Endothelial cell of umbilical vein (primary cell): ENCODE data around the gene P2RY6. TPM values are rescaled to one million over a fixed set of nuclear protein-coding genes. Genes with fewer than 3 reads are reported as not detected.

Source experiments
- BruUV-seq: library from RNA; stranded (reverse); fragments of 400-500 nt; replicated peaks from 2 replicates; lab custom pipeline; 2021; lab: Mats Ljungman, UMichigan
- CTCF ChIA-PET: fragments of 300-600, 350-600 bp; sonication (Branson Sonifier 250); formaldehyde crosslinking; loops from one replicate; lab custom pipeline; 2021; ENCODE audit warnings: antibody characterized with exemption, inconsistent platforms; lab: Charles Lee
- POLR2A ChIA-PET: fragments of 300-600, 350-600 bp; sonication (Branson Sonifier 250); formaldehyde crosslinking; loops from one replicate; lab custom pipeline; 2021; ENCODE audit warnings: antibody characterized with exemption, inconsistent platforms; lab: Charles Lee
- DNase-seq: peaks from one replicate; pipeline ENCODE4 v3.0.0-alpha.2; 2011; ENCODE audit warnings: low read depth, low spot score
- FAIRE-seq: peaks from 2 replicates; lab custom pipeline; 2011; peaks lifted over from hg19 to GRCh38; lab: Jason Lieb, UNC
- H2AFZ ChIP-seq: 2 replicates; pipeline ENCODE4 v1.6.0; 2012; ENCODE audit warnings: low read depth, low read length, control low read depth, inconsistent platforms
- H3K27ac ChIP-seq: 2 replicates; pipeline ENCODE4 v1.5.1; 2011; ENCODE audit warnings: low read depth, mild to moderate bottlenecking, control low read depth, low read length, moderate library complexity; ENCODE audit not compliant: insufficient read depth
- H3K27me3 ChIP-seq, 2 experiments: 2 replicates each; pipeline versions ENCODE4 v1.6.0 to v1.6.1; 2011; ENCODE audit warnings: low read length in 2 of 2, mixed read lengths in 1 of 2; ENCODE audit not compliant: control insufficient read depth in 2 of 2, insufficient read depth in 2 of 2
- H3K36me3 ChIP-seq, 2 experiments: 2 replicates in 1 of 2; 3 replicates in 1 of 2; pipeline ENCODE4 v1.5.1; 2011; ENCODE audit warnings: low read length in 2 of 2, mild to moderate bottlenecking in 1 of 2, moderate library complexity in 1 of 2; ENCODE audit not compliant: control insufficient read depth in 2 of 2, insufficient read depth in 2 of 2; ENCODE audit errors: extremely low read depth in 1 of 2
- H3K4me1 ChIP-seq: 3 replicates; pipeline ENCODE4 v1.5.1; 2011; ENCODE audit warnings: mild to moderate bottlenecking, low read length; ENCODE audit not compliant: control insufficient read depth, insufficient read depth; ENCODE audit errors: extremely low read depth
- H3K4me2 ChIP-seq: 2 replicates; pipeline ENCODE4 v1.6.1; 2011; ENCODE audit warnings: low read length, control low read depth, mixed read lengths; ENCODE audit not compliant: insufficient read depth
- H3K4me3 ChIP-seq, 3 experiments: fragments of 200-600 bp in 1 of 3; sonication (generic), shearing (Covaris generic) in 1 of 3; replicated peaks in 1 of 3; 2 replicates each; pipeline ENCODE4 v1.5.1; 2011 to 2016; ENCODE audit warnings: control low read depth in 3 of 3, low read length in 3 of 3, mild to moderate bottlenecking in 2 of 3, inconsistent platforms in 1 of 3, low read depth in 1 of 3, moderate library complexity in 1 of 3; ENCODE audit not compliant: insufficient read depth in 1 of 3
- H3K79me2 ChIP-seq: 2 replicates; pipeline ENCODE4 v1.6.0; 2012; ENCODE audit warnings: low read length, inconsistent platforms; ENCODE audit not compliant: control insufficient read depth, insufficient read depth
- H3K9ac ChIP-seq: replicated peaks from 2 replicates; pipeline ENCODE3; 2011; ENCODE audit warnings: low read length, control low read depth; ENCODE audit not compliant: insufficient read depth; ENCODE audit errors: extremely low read depth
- H3K9me1 ChIP-seq: replicated peaks from 3 replicates; pipeline ENCODE4 v1.6.0; 2011; ENCODE audit warnings: mild to moderate bottlenecking, low read length; ENCODE audit not compliant: control insufficient read depth, insufficient read depth; ENCODE audit errors: extremely low read depth
- H3K9me3 ChIP-seq: replicated peaks from 2 replicates; pipeline ENCODE4 v1.5.1; 2012; ENCODE audit warnings: low read length, inconsistent platforms; ENCODE audit not compliant: control insufficient read depth, insufficient read depth
- H4K20me1 ChIP-seq: replicated peaks from 2 replicates; pipeline ENCODE3; 2011; ENCODE audit warnings: mild to moderate bottlenecking, low read length; ENCODE audit not compliant: control insufficient read depth, insufficient read depth; ENCODE audit errors: extremely low read depth
- FOS ChIP-seq: IDR thresholded peaks from 2 replicates; pipeline ENCODE4 v1.6.1; 2011; ENCODE audit warnings: mild to moderate bottlenecking, low read length, moderate library complexity, borderline replicate concordance; ENCODE audit not compliant: insufficient read depth
- POLR2AphosphoS5 ChIP-seq: IDR thresholded peaks from 2 replicates; pipeline ENCODE4 v1.6.1; 2012; ENCODE audit warnings: low read depth, mild to moderate bottlenecking, control low read depth, low read length, moderate library complexity; ENCODE audit not compliant: insufficient read depth
- dilution Hi-C: fragments of 300-500 bp; cut with MboI; formaldehyde crosslinking; loops from one replicate; pipeline ENCODE4 v1.15.0; 2019; ENCODE audit warnings: low sequenced_read_pairs; ENCODE audit not compliant: extremely low pct_ligation_motif_present
- intact Hi-C: fragments of 100-400 bp; cut with micrococcal nuclease; formaldehyde crosslinking; loops from one replicate; pipeline ENCODE4 v1.10.0; 2022
- polyA plus RNA-seq, 4 experiments: library from polyadenylated mRNA; depleted of rRNA in 3 of 4; stranded (reverse) in 3 of 4; unstranded in 1 of 4; fragments of >200 nt; gene quantifications; 2 replicates each; pipeline versions ENCODE4 v1.2.1 to v1.2.3, GENCODE V29; 2011 to 2012; ENCODE audit warnings: missing spikeins in 1 of 4
- total RNA-seq: library from RNA; stranded (reverse); gene quantifications from 2 replicates; pipeline ENCODE4 v1.2.3, GENCODE V29; 2021
- TF ChIP-seq, protein P1 (sequence below), 2 donors: IDR thresholded peaks; 1 replicate in 1 of 2; 2 replicates in 1 of 2; pipeline ENCODE4 v1.5.1; 2011; ENCODE audit warnings: low read length in 2 of 2, mild to moderate bottlenecking in 2 of 2, moderate library complexity in 2 of 2, control low read depth in 1 of 2, inconsistent platforms in 1 of 2, low read depth in 1 of 2; ENCODE audit not compliant: insufficient read depth in 1 of 2; ENCODE audit errors: extremely low read depth in 1 of 2

P2RY6 gene
- total and polyA plus RNA-seq, 2 donors (not counting 3 experiments of a cell fraction or from before 2014, with no cell fraction given) = 0.47 TPM; not detected in 1

- Histone ChIP-seq H3K79me2 (peaks cover 11% of the 10 kb centered on the region), H3K27me3 (no peaks in the 10 kb centered on the region), H3K27ac (no peak overlapping the region), H3K9me1 (no peaks in the 10 kb centered on the region), H3K4me2 (no peak overlapping the region), H4K20me1 (no peaks in the 10 kb centered on the region), H3K36me3 (peaks cover 0 to 6% of the 10 kb centered on the region in 2 experiments), H3K9ac (no peak overlapping the region), H3K9me3 (no peaks in the 10 kb centered on the region), H3K4me1 (peaks cover 34% of the 10 kb centered on the region), H2AFZ (no peak overlapping the region), H3K4me3 (no peak overlapping the region)
- BruUV-seq = no TSS peak
- TF ChIP-seq, protein P1, sequence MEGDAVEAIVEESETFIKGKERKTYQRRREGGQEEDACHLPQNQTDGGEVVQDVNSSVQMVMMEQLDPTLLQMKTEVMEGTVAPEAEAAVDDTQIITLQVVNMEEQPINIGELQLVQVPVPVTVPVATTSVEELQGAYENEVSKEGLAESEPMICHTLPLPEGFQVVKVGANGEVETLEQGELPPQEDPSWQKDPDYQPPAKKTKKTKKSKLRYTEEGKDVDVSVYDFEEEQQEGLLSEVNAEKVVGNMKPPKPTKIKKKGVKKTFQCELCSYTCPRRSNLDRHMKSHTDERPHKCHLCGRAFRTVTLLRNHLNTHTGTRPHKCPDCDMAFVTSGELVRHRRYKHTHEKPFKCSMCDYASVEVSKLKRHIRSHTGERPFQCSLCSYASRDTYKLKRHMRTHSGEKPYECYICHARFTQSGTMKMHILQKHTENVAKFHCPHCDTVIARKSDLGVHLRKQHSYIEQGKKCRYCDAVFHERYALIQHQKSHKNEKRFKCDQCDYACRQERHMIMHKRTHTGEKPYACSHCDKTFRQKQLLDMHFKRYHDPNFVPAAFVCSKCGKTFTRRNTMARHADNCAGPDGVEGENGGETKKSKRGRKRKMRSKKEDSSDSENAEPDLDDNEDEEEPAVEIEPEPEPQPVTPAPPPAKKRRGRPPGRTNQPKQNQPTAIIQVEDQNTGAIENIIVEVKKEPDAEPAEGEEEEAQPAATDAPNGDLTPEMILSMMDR (IDR thresholded peaks at IDR 0.05; ENCODE audit: extremely low read depth in 1 of 2, insufficient read depth in 1 of 2, low read depth in 1 of 2, low read length in 2 of 2) = peak; percentile 44 to 51
- TF ChIP-seq FOS (no peak), POLR2AphosphoS5 (no peak)
- ChIA-PET CTCF (interaction anchor here (0.7 to 6.6 kb wide), 8 partner anchors 17 to 63 kb away, joined by 3 to 43 read pairs (median 6); partner anchors contain the start of gene ARHGEF17), POLR2A (interaction anchor here (0.5 kb wide), 1 partner anchor 23 kb away, joined by 3 read pairs; no protein-coding TSS in a partner anchor)
- dilution Hi-C loops = no loop called here
- peak; percentile 48 for DNase-seq
- FAIRE-seq = peak; percentile 72
- intact Hi-C loops = no loop called here
These were observed 58.5 kb downstream of the P2RY6 start for GRCh38 chr11:73330569-73331093.
